ENCODE measurements around the gene SOBP.

The SOBP gene

DNA sequence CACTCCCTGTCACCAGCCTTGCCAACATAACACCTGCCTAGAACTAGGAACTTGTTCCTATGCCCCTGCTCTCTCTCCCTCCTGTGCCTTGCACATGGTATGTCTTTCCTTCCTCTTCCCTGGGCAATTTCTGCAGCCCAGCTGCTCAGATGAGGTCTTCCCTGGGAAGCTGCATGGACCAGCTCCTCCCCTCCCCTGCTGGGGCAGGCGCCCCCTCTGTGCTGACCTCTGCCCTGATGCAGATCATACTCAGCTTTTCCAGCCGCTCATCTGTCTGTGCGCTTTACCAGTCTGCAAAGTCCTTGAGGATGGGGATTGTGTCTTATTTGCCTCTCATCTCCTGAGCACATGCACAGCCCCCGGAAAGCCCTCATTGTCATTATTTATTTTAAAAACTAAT, 172.4 kb downstream of the SOBP start:
- DNase-seq, result no peak

DNA sequence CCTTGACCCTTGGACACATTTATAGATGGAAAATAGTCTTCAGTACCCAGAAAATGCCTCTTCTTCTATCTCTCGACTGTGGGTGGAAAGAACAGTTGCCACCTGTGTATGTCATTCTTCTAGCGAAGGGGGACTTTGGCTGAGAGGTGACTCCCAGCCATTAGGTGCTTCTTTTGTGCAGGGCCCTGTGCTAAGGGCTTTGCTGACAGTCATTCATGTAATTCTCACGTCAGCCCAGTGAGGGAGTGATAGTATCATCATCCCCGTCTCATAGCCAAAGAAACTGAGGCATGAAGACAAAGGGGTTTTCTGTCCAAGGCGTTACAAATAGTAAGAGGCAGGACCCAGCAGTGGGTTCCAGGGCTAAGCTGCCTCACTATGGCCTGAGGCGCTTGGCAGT, 173.4 kb downstream of the SOBP start:
- DNase-seq, result no peak

DNA sequence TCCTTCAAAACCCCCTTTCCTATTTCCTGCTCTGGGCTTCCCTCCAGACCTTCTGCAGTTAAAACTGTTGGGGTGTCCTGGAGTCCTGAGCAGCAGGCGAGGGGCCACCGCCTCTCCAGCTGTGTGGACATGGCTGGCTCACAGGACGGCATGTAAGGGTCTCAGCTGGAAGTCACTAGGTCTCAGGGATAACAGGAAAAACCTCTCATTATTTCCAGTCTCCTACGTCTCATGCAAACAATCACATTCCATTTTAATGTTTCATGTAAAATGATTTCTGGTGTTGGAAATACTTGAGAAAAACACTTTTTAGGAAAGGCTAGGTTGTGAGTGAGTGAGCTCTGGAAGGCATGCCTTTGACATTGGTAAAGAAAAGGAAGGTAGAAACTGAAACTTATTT, 175.5 kb downstream of the SOBP start:
- DNase-seq, result no peak

DNA sequence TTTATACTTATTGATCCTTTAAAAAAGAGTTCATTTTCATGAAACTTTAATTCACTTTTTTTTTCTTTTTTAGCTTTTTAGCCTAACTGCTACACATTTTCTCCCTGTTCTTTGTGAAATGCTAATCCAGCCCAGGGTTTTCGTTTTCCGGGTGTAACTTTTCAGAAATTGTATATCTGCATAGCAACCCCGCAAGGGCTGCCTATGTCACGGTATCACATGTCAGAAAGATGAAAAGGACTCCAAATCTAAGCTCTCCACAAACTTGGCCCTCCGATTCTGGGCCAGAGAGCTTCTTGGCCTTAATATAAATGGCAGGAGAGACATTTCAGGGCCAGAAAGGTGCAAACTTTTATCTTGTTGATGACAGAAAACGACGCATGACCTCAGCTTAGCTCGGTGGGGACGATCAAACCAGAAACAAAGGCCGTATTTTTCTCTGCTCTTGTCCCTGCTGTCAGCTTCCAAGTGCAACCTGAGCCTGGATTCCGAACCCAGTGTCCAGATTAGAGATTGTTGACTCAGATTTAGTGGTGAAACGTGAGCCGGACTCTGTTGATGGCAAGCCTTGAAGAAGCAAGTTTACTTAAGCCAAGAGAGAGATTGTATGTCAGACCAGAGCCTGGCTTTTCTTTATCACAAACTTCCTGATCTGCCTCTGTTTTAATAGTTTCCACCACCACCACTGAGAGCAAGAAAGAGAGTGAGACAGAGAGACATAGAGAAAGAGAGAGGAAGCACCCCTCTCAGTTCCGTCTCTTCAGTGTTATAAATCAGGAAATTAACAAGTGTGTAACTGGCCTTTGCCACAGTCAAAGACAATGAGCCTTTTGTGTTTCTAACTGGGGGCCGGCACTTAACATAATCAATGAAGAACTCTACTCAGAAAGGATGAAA, 176.4 kb downstream of the SOBP start:
- peak; percentile 69 for DNase-seq

DNA sequence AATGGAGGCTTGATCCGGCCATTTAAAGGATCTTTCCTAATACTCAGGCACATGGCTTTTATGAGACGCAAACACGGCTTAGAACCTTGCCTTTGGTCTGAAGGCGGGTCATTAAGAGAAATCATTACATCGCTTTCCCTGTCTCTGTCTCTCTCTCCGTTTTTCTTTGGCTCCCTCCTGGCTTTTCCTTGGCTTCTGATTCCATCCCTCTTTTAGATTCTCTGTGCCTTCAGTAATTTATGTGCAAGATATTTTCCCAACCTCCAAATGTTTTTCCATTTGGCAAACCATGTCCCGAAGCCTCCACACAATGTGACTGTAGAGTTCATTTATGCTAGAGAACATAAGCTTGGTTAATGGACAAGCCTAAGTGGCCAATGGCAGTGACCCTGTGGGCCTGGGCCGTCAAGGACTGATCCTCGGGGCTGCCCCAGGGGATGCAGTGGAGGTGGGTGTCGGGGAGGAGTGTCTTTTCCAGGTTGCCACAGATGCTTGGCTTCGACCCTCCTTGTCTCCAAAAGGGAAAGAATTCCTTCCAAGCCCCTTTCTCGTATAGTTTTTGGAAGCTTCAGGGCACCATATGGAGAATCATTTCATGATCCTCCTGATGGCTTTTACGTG, 177.2 kb downstream of the SOBP start:
- DNase-seq, result no peak

DNA sequence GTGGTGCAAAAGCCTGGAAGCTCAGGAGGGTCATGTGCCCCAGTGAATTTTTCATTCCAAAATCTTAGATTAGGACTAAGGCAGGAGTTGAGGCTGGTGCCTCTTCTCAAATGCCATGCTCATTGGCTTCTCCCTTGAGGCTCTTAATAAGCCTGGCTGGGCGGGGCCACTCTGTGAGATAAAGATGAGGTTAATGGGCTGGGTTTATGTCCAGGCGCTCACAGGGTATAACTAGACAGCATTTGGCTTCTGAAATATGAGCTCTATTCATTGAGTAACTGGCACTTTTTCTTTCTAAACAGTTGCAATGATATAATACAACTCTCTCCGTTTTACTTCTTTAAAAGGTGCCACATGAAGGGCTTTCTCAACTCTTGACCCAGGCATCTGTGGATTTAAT, 177.9 kb downstream of the SOBP start:
- no peak for DNase-seq

DNA sequence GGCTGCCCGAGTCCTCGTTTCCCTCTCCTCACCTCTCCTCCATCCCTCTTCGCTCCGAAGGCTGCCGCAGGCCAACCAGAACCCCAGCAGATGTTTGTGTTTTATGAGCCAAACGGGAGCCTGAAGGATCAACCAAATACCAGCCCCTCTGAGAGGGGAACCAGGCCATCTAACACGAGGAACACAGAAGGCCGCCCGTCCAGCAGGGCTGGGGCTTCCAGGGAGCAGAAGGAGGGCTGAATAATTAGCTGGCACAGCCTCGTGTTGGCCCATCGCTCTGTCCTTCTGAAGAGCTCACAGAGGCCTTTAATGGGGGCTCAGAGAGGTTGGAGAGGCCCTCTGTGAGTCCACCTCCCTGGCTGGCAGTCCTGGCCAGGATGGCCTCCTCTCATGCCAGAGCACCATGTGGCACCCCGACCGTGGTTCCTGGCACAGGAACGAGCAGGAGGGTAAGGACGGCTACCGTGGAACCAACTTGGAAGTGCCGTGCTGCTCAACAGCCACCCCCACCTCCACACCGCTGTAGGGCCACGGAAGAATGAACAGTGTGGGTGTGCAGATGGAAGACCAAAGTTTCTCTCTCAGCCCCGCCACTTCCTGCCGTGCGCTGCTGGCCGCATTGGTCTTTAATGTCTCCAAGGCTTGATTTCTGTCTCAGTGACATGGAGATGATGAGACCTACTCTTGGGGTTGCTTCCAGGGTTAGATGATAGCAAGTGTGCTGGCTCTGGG, 179.0 kb downstream of the SOBP start:
- no peak for DNase-seq

DNA sequence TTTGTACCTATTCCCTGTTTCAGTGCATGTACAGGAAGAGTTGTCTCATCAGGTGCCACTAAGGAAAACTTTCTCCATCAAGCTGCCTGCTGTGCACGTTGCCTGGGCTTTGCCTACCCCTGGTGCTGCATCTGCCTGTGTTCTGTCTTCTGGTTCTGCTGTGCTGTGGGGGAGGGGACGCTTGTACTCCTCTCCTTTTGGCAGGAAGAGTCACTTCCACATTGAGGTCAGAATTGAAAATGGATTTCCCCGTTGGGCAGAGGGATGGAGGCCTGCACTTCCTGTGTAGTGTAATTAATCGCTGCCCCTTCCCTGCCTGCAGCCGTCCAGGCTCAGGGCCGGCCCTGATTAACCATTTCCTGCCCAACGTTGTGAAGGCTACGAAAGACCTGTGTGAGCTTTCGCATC, 180.9 kb downstream of the SOBP start:
- DNase-seq, result peak; percentile 51

DNA sequence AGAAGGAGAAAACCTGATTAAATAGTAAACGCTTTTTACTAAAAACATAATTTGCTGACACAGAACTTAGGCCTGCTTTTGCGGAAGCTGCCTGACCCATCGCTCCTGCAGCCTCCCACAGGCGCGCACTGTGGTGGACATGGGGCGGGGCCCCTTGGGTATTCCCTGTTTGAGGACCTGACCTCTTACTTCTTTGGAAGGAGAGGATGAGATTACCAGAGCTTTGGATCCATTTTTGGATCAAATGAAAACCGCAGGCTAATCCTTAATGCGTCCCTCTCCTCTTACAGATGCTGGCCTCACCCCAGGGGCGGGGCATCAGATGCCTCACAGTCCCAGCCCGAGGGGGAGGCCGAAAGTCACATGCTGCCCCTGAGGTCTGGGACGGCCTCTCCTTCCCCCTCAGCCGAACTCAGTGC, 183.2 kb downstream of the SOBP start:
- DNase-seq, result no peak

DNA sequence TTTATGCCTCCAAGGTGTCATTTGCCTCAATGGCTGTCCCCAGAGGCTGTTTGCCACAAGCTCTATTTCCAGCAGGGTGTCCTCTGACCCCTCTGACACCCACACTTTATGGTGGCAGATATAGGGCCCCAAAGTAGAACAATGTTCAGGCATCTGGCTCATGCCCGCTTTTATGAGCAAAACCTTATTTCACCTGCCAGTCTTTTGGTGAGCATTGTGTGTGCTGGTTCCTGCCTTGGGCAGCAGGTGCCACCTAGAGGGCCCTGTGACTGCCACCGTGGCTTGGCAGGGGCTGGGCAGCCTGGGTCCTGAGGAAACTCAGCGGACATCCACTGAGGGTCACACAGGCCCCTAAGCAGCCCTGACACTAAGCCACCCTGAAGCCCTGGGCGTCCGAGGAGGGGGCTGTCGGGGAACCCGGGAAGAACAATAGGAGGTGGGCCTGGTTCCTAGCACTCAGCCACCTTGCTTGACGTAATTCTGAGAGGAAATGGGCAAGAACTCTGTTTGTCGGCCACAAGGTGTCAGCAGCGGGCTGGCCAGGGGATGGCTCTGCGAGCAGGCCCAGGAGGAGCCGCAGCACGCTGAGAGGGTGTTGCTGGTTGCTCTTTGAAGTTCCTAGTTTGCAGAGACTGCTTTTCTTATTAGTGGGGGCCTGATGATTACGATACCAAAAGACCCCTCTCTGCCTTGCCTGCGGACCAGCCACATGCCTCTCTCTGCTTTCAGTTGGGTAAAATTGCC, 185.2 kb downstream of the SOBP start:
- peak; percentile 94 for DNase-seq

DNA sequence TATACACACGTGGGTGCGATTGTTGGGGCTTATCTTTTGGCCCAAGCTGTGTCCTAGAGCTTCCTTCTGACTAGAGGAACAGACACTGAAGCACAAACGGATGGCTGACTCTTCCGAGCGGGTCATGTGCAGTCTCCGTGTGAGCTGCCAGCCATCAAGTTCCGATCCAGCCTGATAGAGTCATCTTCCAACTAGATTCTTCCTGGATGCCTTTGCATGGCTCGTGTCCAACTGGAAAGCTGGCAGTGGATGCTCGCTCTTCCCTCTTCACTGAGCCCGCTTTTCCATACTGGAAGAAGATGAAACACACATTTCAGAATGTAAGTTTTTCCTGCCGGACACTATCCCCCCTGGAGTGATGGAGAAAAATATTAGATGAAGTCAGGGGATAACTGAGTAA, 186.1 kb downstream of the SOBP start:
- no peak for DNase-seq

DNA sequence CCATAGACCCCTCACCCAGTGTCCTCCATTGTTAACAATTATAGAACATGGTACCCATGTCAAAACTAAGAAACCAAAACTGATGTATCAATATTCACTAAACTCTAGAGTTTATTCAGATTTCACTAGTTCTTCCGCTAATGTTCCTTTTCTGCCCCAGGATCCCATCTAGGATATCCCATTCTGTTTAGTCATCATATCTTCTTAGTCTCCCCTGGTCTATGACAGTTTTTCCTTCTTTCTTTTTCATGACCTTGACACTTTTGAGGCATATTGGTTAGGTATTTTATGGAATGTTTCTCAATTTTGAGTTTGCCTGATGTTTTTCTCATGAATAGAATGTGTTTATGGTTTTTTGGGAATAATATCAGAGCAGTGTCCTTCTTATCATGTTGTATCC, 187.5 kb downstream of the SOBP start:
- no peak for DNase-seq

DNA sequence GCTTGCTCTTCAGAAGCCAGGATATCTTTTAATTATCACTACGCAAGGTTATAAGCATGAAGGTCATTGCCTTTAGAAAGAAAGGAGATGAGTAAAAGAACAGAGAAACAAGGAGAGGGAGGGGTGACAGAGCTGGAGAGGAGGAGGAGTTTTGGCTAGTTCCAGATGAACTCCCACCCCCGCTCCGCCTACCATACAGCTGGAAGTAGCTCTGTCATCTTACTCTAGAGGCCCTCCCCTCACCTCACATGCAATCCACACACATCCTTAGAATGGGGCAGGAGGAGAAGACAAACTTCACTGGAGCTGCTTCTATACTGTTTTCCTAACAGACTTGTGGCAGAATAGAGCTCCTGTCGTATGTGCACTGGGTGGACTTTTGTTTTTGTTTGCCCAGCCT, 189.5 kb downstream of the SOBP start:
- DNase-seq, result no peak

DNA sequence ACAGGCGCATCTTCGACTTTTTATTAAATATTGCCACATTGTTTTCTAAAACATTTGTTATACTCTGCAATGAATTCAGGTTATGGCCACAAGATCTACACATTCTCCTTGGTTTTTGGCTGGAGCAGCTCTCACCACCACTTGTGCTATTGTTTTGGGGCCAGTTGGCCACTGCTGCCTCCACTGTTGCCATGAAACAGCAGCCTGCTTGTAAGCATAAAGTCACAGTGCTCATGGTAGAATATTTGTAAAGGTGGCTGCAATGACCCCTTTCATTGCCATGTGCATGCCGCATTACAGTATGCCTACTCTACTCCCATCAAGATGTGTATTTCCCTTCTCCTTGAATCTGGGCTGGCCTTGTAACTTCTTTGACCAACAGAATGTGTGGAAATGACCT, 192.8 kb downstream of the SOBP start:
- no peak for DNase-seq

DNA sequence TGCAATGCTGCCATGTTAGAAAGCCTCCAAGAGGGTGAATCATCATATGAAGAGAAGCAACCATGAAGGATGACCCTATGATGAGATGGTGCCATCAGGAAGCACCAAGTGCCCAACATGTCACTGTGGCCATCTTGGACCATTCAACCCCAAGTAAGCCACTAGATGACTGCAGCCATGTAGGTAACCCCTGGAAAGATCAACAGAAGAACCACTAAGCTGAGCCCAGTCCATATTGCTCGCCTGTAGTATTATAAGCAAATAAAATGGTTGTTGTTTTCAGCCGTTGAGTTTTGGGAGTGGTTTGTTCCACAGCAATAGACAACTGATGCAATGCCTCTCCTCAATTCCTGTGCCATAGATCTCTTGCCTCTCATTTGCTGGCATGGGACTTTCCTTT, 193.3 kb downstream of the SOBP start:
- no peak for DNase-seq

DNA sequence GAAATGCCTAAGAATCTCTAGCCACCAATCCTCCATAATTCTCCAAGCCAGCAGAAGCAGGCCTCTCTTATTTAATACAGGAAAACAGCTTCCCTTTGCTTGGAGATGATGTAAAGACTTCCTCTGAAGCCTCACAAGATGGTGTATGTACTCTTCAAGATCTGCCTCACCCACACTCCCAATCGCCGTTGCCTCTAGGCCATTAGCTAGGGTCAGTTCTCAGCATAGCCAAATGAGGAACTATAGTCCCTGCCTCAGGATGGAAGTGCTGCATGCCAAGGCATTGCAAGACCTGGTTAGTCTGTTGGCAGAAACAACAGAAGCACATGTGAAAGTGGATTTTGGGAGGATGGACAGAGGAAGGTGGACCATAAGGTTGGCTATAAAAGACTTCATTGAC, 195.1 kb downstream of the SOBP start:
- no peak for DNase-seq

DNA sequence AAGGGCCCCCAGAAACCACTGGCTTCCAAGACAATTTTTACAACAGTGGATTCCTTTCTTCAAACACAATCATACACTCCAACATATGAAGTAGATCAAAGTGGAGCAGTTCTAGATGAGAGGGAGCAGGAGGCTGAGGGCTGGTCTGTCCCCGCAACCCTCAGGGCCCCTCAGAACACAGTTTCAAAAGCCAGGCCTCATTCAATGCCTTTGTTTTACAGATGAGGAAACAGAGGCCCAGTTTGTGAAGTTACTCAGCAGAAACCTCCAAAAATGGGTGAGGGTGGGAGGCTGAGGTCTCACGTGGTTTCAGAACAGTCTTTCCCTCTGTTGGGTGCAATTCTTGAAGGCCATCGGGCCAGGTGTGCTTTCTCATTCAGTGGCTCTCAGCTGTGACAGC, 199.3 kb downstream of the SOBP start:
- DNase-seq, result no peak

DNA sequence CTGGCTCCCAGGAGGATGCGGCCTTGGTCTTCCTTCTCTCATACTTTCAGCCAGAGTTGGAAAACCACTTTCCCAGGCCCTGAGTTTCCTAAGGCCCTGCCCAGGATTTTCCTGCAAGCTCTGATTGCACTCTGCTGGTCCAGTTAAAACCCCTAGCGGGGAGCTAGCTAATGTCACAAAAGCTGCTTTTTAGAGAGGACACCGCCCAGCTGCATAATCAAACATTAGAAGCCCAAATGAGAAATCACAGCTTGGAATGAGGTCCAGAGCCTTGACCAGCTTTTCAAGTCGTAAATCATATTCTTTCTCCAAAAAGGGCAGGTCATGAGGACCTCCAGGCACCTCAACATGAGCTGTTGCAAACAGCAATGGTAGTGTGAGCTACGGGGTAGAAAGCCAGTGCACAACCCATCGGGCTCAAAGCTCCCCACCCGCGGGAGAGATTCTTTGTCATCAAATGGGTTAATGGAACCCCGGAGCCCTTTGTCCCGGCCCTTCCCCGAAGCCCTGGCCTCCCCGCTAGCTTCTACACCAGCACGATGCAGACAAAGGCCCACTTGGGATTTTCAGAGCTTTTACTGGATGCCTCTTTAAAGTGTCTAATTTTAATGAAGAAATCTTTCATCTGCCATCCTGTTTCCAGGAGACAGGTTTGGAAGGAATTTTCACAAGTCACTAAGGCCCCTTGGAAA, 200.2 kb downstream of the SOBP start:
- DNase-seq, result peak; percentile 73

DNA sequence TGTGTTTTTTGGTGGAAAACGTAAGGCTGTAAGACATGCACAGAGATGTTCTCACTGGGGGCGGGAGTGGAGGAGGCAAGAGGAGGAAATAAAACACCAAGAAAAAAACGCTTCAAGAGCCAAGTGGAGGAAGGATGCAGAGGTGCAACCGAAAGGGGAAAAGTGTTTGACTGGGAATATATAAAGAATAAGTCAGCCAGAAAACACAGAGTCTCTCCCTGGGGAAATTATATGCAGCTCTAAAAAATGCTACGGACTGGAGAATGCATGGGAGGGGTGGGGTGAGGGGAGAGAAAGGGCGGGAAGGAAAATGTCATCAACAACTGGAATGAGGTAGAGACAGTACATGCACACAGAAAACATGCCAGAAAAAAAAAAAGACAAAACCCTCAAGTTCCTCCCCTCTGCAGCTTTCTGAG, 200.7 kb downstream of the SOBP start:
- DNase-seq, result no peak

DNA sequence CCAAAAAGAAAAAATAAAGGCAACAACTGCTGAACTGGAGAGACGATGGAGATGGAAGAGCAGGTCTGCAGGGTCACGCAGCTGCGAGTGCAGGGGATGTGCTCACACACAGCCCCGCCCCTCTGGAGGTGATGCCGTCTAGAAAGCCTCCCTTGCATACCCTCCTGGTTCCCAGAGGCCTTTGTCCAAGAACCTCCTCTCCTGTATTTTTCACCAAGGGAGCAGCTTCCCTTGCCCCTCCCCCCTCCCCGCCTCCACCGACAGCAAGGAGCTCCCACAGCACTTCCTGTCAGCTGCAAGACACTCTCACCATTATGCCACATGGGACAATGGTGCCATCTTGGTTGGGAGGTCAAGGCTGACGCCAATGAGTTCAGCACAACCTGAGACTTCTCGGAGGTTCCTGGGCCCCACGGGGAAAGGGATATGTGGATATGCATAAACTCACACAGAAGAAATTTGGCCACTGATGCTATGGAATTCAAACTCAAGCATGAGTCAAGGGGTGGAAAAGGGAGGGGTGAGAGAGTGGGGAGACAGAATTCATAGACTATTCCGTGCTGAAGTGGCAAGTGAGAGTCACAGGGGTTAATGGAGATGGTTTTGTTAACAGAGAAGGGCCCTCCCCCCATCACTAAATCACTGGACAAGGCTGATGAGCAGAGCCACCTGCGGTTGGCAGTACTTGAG, 201.3 kb downstream of the SOBP start:
- peak; percentile 61 for DNase-seq

DNA sequence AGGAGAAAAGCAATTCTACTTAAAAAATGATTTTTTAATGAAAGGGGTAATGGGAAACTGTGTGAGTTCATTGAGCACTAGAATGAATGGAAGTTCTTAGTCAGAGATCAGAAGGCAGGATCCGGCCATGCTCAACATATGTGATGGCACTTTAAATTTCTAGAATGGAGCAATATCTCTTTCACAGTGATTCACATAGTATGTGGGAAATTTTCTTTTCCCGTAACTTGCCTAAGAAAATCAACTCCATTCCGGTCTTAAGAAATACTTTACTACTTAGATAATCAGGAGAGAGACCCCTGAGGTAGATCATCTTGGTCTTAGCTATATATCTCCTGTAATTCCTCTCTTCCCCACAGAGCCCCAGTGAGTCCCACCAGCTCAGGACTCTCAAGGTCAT, 202.4 kb downstream of the SOBP start:
- no peak for DNase-seq
